Measurements from ENCODE around the gene GPHN.

The GPHN gene

DNA sequence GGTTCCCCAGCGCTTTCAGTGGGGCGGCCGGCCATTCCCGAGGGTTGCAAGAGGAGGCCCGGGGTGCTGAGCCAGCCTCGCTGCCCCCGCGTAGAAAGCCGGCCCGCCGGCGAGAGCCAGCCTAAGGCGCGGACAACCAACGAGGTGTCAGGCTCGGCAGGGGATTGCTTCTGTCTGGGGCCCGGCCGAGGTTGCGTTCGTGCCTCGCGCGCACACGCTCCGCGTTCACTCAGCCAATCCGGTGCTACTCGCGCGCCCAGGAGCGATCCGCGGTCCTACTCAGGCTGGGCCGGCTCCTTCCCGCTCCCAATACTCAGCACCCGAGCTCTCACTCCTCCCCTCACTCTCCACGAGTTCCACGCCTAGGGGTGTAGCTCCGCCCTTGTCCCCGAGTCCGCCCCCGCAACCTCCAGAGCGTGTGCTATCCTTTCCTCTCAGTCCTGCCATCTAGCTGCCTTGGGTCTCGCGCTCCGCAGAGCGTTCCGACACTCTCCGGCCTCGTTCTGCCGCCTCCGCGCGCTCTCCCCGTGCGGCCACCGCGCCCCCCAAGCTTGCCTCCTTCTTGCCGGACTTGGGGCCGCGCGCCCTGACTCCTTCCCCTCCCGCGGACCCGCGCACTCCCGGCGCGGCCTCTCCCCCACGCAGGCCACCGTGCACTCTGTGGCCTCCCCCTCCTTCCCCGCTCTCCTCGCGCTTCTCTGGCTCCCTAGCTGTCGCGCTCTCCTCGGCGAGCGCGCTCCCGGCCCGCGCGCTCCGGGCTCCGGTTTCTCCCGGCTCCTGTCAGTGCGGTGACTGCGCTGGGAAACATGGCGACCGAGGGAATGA is at the start of gene GPHN:
Gene GPHN (plus strand): TSS at position 426 of the 825 bp plus-strand sequence.
- DNase-seq (ENCODE audit: low read depth in 2 of 2) = peak; percentile 80 to 86

DNA sequence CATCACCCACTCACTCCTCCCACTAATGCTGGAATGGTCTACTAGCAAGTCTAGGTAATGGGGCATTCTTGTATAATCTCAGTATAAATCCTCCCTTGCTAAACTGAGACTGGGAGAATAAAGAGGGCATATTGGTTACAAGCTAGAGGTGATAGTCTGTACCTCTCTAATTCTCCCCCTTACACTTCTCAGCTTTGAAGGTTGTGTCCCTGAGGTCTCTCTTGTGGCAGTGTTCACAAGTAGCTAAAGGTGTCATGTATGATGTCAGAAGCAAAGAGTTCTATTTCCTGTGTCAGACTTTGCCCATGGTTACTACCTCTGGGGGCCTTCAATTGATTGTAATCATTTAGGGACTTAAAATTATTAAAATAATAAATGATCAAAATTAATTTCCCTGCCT is 48.3 kb upstream of the GPHN start:
- DNase-seq (ENCODE audit: low read depth in 2 of 2) = no peak

DNA sequence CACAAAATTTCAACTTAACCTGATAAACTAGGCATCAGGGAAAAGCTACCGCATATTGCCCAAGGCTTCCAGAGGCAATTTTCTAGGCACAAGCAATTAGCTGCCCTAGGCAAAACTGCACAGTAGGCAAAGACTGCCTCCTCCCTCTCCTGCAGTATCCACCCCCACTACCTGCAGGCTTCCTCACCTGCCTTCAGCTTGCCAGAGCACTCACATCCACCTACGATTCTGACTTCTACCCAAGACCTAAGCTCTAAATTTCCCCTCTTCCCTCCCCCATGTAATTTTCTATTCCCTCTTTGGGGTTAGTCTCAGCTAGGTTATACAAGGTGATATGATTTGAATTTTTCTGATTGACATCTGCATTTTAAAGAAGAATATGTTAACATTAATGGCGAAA is 43.7 kb upstream of the GPHN start:
- no peak for DNase-seq (ENCODE audit: low read depth in 2 of 2)

DNA sequence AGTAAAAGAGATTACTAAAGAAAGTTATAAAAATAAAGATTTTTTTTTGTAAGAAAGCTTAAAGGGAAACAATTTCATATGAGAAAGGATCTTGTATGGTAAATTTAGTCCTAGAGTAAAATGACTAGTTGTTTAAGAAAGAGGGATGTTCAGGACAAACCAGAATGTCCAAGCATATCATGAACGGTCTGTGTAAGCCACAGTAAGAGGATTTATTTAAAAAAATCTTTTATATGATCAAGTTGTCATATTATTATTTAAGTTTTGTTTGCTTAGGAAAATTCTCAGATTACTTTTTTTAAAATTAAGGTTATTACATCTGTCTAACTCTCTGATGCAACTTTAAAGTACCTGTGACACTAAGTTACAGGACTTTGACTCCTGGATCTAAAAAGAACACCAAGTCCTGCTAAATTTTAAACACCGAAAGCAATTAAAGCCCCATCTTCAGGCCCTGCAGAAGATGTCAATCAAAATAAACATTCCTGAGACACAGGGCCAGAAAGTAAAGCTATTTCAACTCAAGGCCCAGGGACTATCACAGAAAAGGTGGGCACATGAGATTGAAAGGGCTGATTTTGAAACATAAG is 39.1 kb upstream of the GPHN start:
- DNase-seq (ENCODE audit: low read depth in 2 of 2) = no peak

DNA sequence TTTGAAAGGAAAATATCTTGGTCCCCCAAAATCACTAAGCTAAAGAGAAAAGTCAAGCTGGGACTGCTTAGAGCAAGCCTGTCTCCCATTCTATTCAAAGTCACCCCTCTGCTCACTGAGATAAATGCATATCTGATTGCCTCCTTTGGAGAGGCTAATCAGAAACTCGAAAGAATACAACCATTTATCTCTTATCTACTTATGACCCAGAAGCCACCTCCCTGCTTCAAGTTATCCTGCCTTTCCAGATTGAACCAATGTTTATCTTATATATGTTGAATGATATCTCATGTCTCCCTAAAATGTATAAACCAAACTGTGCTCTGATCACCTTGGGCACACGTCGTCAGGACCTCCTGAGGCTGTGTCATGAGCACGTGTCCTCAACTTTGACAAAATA is 36.4 kb upstream of the GPHN start:
- no peak for DNase-seq (ENCODE audit: low read depth in 2 of 2)

DNA sequence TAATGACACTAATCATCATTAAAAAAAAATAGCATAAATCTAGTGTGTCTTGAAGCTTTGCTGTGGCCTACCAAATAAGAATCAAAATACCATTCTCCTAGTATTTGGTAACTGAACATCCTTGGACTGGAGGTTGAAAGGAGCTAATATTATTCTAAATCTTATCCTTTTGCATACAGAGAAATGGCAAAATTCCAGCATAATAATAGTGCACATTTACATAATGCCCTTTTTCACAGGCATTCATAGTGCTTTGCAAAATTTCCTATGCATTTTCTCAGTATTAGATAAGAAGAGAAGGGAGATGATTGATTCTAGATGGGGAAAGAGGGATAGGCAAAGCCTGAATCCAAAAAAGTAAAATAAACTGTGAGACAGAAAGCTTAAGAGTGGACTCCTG is 35.7 kb upstream of the GPHN start:
- no peak for DNase-seq (ENCODE audit: low read depth in 2 of 2)

DNA sequence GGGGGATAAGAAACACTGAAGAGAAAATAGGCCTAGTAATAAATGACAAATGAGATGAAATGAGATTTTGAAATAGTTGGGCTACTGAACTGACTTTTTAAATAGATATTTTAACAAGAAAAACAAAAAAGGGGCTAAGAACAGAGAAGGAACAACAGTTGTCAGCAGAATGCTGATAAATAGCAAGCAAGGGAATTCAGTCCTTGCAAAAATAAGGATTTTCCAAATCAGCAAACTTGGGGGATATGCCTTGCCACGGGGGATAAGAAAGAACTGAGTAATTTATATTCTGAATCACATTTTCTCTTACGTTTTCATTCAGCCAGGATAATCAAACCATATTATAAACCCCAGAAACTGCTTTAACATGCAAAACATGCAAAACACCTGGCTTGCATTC is 34.7 kb upstream of the GPHN start:
- DNase-seq (ENCODE audit: low read depth in 2 of 2) = no peak

DNA sequence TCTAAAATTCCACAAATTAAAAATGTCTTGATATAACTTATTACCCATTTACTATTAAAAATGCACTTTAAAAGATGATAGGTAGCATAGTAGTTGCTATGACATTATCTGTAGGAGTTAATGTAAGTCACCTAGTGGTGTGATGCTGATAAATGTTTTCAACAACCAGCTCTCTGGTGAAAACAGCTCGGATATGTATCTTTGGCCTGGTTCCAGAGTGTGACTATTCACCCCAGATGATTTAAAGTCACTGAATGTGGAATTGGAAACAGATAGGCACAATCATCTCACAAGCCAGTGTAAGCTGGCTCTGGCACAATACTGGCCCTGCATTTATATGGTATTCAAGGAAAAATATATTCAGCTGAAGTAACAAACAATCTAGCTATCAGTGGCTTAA is 31.0 kb upstream of the GPHN start:
- no peak for DNase-seq (ENCODE audit: low read depth in 2 of 2)

DNA sequence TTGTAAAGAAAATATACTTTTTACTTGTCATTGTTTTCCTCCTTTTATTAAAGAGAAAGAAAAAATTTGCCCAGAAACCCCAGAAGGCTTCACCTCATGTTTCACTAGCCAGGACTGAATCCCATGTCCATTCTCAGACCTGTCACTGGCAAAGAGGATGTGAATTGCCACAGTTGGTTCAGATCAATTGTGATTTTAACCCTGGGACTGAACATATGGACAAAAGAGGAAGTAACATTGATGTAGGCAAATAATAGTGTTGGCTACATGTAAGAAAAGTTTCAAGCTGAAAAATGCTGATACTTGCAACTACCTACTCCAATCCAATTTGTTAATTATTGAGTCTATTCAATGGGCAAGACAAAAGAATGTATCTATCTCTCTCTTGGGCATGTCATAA is 30.4 kb upstream of the GPHN start:
- DNase-seq (ENCODE audit: low read depth in 2 of 2) = no peak

DNA sequence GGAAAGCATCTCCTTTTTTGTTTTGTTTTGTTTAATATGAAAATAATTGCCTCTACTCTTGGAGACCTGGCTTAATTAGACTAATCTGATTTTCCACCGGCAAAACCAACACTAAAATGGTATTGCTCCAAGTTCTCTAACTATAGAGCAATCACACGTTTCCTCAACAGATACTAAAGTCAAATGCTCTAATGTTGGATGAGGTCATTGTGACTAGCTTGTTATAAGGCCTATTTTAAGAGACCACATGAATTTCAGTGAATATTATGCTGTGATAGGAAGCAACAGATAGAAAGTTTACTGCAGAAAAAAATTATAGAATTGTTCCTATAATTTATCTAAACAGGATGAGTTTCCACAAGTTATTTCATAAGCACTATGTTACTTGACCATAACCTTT is 25.1 kb upstream of the GPHN start:
- DNase-seq (ENCODE audit: low read depth in 2 of 2) = no peak

DNA sequence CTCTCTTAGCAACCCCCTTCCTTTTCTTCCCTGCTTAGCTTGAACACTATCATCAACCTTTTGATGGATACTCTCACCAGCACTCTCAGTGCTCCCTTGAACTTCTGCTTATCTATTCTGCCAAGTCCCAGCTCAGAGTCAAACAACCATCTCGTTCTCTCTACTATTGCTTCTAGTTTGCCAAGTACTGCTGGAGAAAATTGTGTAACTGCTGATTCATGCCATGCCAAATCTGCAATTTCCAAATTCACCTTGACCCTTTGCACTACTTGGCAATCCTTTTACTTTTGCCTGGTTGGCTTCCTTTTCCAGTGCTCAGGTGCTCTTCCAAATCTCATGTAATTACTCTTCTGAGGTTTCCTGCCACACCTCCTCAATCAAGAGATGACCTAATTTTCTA is 24.6 kb upstream of the GPHN start:
- no peak for DNase-seq (ENCODE audit: low read depth in 2 of 2)

DNA sequence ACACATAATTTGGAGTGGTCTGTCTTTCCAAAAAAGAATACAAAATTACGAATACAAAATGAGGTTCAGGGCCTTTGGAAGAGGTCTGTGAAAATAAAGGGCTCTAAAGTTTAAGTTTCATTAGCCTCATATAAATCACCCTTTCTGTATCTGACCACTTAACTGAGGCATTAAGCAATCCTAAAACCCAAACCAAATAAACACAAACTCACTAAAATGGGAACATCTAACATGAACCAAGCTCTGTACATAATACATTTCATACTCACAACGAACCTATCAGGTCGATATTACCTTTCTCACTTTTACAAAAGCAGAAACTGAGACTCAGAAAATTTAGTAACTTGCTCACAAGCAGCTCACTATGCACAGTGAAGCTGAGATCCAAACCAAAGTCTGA is 22.9 kb upstream of the GPHN start:
- DNase-seq (ENCODE audit: low read depth in 2 of 2) = no peak

DNA sequence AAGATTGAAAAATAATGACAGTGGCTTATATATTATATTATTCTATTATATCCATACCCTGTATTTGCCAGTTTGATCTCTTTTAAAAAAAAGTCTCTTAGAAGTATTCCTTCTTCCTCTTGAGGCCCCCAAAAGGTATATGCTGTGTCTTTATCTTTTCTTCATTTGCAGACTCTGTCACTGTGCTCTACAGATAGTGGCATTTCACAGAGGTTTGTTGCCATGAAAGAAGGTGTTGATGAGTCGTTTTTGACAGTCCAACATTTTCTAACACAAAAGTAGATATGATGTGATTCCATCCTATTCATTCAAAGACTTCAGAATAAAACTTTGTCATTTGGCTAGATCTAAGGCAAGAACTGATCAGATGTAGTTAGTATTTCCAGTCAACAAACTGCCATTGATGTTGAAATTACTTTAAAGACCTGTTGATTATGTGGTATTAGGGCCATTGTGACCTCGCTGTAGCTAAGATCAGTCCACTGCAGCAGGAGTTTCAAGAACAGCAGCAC is 22.0 kb upstream of the GPHN start, which contains the start of gene CCDC196:
Gene CCDC196 (plus strand): TSS at position 462 of the 512 bp plus-strand sequence. CDS start 132 bp downstream, outside the sequence.
- DNase-seq (ENCODE audit: low read depth in 2 of 2) = no peak

DNA sequence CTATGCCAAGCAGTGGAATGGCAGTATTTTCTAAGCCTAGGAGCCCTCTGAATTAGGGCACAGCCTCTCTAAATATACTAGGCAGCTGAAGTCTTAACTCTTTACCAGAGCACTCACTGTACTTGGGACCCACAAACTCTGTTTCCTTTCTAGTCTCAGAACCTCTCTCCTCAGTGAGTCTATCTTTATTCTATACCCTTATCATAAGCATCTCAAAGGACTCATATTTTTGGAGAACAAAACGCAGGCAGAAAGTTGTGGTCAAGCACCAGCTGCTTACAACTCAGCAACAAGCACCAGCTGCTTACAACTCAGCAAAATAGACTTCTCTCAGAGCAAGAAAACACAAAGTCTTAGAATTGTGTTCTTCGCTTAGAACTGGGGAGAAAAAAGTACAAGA is 20.8 kb upstream of the GPHN start:
- no peak for DNase-seq (ENCODE audit: low read depth in 2 of 2)

DNA sequence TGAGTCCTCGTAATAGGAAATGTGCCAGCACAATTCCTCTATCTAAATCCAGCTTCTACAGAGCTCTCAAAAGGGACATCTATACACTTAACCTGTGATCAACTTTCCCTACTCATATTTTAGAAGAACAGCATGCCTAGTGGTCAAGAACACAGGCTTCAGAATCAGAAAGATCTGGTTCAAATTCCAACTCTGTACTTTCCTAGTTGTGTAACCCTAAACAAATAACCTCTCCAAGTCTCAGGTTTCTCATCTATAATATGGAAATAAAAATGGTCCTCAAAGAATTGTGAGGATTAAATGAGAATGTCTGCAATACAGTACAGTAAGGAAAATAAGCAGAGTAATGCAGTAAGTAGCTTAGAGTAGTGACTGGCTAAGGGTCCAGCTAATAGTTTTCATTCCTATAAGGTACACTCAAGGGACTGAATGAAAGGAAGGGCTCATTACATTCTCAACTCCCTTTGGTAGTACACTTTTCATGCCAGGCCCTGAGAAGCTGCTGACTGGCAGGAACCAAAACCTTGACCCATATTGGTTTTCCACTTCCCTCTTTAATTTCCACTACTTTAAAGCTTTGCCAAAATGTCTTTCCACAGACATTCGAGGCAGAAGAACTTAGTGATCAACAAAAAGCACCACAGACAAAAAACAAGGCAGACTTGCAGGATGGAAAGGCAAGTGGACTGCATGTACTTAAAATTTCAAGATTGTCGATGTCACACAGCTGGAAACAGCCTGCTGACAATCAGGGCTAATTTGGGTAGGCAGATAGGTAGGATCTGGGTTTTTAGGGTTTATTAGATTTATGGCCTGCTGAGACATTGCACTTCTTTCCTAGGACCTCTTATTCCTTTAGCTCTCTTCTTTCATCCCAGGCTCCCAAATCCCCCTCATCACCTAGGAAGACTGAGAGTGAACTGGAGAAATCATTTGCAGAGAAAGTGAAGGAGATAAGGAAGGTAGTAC is 17.5 kb upstream of the GPHN start:
- no peak for DNase-seq (ENCODE audit: low read depth in 2 of 2)

DNA sequence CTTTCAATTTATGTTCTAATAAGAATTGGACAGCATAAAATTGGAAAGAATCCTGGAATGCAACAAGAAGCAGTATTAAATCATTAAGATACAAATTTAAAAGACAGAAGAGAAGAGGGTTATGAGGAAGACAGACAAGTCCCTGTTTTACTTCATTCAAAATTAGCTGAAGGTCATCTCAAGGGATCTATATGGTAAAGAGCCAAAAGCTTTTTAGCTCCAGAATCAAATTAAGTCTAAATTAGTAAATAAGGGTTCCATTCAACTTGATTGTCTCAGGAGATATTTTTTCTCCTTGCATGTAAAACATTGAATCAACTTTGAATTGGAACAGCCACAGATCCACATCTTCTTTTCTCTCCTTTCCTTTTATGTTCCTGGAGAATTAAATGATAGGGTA is 14.2 kb upstream of the GPHN start:
- DNase-seq (ENCODE audit: low read depth in 2 of 2) = no peak

DNA sequence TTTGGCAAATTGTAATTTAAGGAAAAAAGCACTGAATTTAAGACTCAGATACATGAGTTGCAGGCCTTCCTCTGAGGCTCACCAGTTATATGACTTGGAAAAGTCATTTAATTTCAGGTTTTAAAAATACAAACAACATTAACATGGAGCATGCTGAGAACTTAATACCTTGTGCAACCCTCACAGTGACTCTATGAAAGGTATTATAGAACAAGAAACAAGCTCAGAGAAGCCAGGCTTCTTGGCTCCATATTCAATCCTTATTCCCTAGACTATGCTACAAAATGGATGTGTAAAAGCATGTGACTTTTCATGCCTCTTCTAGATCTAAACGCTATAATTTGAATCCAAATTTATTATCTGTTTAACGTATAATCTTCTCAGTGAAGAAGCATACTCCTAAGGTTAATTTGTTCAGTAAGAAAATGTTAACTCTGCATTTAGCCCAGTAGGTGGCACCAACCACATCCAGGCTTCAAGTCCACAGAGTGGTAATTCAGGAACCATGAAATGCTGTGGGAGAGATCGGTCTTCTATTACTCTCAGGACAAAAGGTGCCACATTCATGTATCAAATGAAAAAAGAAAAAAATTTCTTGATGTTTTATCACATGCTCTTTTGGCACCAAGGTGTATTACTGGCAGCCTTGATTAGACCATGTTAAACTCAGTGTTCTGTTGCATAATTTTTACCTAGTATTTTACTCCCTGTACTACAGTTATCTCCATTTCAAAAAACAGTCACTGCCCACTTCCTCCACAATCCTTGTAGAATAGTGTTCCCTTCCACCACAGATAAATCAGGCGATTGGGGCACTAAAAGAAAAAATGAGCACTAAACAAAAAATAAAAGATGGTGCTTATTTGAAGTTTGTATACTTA is 12.5 kb upstream of the GPHN start:
- peak in 1 of 2 donors; percentile 14 for DNase-seq (ENCODE audit: low read depth in 2 of 2)

DNA sequence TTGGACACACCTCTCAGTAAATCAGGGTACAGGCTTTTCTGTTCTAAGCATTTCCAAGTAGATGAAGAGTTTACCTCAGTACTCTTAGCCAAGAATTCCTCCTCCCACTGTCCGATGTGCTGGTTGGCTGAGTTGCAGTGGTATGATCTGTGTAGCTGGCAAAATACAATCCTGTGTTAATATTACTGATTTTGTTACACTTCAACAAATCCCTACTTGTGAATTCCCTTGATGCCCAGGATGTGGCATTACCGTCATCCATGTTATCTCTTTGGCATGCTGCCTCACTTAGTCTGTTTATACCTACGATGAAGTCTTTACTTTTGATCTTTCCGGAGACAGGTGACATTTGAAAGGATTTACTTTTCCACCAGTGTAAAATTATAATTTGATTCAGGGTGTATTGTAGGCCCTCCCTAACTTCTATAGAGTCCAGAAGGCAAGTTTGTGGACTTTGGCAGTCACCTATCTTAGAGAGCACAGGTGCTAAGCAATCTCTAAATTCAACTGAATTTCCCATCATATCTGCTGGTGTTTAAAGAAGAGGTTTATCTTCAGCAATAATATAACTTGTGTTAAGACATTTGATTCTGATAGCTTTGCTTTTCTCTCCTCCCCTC is 11.6 kb upstream of the GPHN start:
- no peak for DNase-seq (ENCODE audit: low read depth in 2 of 2)

DNA sequence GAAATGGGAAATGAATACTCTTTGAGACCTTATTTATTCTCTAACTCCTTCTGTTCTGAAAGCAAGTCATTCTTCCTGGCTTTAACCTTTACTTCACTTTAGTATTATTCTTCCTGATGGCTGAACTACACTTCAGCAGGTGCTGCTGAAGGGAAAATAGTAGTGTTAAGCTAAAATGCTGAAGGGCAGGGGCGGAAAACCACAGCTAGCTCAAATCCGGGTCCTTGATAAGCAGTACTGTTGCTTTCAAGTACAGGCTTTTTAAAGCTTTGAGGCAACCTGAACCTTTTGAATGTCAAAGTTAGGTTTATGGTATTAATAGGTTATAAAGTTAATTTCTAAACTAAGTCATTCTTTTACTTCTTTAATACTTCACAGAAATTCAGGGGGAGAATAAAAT is 11.0 kb upstream of the GPHN start:
- DNase-seq (ENCODE audit: low read depth in 2 of 2) = no peak

DNA sequence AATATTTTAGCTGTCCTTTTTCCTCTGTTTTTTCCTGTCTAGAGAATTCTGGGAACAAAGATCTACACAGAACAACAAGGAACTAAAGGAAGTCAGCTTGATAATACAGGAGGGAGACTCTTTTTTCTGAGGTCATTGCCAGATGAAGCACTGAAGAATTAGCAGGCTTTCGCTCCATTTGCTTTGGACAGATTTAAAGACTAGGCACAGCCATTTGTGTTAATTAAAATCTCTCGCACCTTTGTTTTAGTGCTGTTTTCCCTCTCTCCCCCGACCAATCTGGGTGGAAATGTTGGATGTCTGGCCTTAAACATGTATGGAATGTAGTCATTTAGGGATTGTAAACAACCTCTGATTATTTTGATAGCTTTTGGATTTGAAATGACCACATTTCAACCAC is 9.6 kb upstream of the GPHN start:
- DNase-seq (ENCODE audit: low read depth in 2 of 2) = no peak

DNA sequence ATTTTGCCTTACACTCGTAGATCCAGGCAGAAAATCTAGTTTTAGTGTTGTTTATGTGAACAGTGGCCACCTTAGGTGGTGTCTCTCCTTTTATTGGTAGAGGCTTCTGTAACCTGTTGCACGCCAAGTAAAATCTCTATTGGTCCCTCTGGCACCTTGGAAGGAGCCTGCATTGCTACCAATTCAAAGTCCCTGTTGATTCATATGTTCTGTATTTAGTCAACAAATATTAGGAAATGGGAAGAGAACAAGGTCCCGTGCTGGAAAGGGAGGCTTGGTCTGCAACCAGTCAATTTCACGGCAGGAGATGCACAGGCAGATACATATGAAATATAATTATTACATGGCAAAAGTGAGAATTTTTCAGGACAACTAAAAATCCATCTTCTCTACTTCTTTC is 6.4 kb upstream of the GPHN start:
- DNase-seq (ENCODE audit: low read depth in 2 of 2) = no peak
